CD4-positive, alpha-beta T cell treated with Interferon gamma for 1 hour (primary cell): ENCODE measurements around the gene WDR46.

Experiments used
- DNase-seq: peaks from one replicate; pipeline ENCODE4 v3.0.0-alpha.2; 2020

WDR46 gene

DNA sequence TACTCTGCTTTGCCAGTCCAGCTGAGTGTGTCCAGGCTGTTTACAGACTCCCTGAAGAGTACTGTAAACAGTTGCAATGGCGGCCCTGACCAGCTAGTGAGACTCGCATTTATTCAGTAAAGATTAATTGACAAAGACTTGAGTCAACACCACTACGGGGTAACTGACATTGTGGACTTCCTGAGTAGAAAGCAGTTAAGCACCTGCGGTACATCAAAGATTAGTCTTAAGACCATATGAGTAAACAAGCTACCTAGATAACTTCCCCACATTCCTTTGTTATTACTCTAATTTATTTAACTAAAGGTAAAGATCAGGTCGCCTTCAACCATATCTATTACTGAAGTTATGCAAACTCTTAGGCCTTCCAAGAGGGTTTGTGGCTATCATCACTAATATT, 30.0 kb downstream of the WDR46 start:
- DNase-seq = no peak

DNA sequence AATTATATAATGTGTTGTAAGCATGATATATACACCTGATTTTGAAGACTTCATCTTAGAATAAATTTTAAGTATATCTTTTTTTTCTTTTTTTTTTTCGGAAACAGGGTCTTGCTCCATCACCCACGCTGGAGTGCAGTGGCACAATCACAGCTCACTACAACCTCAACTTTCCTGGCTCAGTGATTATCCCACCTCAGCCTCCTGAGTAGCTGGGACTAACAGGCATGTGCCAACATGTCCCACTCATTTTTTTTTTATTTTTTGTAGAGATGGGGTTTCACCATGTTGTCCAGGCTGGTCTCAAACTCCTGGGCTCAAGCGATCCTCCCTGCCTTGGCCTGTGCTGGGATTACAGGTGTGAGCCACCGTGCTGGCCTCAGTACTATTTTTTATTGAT, 34.4 kb downstream of the WDR46 start:
- DNase-seq = no peak

DNA sequence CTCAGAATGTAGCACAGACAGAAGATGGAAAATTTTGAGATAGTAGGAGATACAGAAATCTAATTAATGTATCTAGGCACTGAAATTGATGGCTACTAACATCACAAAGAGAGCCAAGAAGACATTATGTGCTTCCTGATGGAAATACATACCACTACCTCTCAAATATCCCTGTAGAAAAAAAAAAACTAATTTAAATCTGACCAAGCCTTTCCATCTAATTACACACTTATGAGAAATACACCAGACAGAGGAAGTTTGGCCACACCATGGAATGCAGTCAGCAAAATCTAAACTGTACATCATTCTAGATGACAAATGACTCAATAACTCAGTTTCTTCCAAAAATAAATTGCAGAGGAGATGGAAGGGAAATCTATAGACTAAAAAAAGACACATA, 36.3 kb downstream of the WDR46 start:
- no peak for DNase-seq

DNA sequence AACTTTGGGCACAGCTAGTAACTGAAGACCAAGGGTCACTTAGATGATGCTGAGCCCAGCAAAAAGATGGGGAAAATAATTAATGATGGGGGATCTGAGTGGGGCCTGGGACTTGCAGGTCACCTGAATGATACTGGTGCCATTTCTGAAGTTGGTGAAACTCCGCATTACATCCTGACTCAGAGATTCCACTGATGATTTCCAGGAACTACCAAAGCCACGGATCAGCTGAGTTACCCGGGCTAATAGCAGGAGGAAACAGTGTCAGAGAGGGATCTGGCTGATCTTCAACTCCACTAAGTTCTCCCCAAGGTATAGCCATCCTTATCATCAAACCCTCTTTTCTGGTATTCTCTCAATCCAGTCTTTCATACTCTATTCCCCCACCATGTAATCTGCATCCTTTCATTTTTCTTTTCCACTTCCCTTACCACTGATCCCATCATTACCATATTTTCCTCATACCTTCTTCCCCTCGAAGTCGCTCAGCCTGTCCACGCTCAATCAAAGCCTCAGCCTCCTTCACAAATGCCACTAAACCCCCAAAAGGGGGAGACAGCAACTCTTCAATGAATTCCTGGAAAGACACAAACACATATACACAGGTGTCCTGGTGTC, 37.5 kb downstream of the WDR46 start:
- DNase-seq = no peak

DNA sequence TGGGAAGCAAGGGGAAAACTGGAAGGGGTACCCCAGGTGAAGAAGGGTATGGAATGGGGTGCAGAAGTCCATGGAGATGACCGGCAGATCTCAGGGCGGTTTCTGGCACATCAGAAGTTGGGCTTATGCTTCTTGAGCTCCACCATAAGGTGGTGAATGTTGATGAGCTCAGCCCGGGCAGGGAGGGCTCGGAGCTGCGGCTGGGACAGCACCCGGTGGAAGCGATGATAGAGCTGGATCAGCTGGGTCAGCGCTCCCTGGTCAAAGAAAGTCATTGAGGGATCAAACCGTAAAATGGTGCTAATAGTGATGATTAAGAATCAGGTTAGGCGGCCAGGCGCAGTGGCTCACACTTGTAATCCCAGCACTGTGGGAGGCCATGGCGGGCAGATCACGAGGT, 38.3 kb downstream of the WDR46 start:
- no peak for DNase-seq

DNA sequence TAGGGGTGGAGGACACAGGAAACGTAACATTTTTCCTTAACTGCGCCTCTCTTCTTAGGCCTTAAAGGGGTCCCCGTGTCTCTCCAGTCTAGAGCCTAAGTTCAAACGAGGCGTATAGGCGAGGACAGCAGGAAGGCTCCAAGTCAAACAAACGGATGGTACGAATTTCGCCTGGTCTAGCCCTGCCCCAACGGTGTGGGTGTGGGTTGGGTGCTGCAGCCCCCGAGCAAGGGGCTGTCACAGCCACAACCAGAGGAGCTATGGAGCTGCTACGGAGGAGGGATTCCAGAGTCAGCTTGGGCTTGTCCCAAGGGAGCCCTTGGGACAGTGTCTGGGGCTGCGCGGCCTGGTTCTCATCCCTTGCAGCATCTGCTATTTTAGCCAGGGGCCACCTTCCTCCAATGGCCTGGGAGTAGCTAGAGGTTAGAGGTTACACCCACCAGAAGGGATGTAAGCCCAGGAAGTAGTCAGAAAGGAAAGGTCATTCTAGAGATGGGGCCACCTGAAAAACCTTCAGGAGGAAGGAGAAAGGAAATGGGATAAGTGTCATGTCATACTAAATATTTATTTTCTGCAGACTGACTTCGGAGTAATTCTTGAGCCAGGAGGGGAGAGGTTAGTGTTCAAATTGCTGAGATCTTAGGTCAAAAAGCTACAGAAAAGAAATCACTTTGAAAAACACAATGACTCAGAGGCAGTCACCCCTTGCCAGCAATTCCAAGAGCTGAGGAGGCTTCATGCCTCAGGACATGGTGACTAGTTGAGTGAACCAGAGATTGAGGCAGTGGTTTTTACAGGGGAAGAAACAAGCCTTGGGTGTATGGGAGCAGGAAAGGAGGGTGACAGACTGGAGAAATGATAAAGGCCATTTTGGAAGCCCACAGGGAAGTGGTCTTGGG, 39.1 kb downstream of the WDR46 start:
- DNase-seq = no peak

DNA sequence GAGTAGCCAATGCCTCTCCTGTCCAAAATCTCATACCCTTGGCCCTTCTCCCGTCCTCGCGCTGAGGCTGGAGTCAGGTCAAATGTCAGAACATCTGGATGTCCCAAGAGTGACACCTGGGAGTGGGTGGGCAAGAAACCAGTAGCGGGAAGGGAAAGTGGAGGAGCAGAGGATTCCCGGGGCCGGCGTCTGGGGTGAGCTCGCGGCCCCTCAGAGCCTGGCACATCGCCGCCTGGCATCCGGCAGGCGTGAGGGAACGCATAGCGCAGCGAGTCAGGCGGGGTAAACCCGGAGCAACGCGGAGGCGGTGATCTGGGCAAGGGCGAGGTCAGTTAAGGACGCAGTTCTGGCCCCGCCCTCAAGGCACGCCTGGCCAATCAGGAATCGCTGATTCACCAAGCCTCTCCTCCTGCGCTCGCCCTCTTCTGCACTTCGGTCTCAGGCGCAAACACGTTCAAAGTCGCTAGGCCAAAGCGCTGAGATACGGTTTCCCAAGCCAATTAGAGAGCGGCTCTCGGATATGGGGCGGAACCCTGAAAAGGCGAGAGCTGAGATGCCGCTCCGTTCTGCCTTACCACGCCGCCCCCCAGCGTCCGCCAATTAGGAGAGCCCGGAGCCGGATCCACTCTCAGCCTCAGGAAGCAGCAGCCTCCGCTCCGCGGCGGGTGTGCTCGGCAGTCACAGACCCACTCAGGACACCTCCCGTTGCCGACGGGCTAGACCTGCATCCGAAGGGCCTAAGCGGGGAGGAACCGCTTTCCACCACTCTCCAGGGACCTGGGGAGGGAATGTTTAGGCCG, 39.9 kb downstream of the WDR46 start:
- peak; percentile 99 for DNase-seq

DNA sequence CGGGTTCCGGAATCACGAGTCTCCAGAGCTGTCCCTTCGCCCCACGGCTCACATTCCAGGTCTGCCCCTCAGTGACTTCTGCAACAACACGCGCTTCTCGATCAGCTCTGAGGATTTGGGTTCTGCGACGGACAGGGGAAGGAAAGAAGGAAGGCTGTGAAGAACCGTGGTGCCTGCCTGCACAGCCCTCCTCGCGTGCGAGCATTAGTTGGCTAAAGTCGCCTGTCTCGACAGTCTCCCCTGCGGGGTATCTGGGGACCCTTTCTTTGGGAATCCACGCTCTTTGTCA, 40.5 kb downstream of the WDR46 start:
- no peak for DNase-seq

DNA sequence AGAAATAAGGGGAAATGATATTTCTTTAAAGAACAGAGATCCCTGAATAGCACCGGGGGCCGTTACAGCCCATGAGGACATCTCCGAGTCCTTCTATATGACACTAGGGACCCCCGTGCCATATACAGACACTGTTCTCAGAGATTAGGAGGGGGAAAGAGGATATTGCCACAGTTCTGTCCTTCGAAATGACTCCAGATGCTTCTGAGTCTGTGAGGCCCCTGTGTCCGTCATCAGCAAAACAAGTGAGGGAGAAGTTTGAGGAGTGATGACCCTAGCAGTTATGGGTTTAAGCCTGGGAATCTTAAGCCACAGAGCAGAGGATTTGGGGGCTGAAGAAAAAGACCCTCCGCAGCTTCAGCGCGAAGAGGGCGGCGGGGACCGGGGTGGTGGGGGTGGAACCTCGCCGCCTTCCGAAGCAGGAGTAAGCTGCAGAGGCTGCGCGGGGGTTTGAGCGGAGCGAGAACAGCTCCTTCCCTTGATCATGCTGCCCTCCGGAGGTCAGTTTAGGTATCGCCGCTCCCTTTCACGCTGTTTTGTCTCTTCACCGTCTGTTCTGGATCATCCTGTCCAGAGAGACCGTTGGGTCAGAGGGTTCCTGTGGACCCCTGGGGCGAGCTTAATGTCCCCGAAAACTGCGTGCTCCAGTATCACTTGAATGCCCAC, 40.9 kb downstream of the WDR46 start:
- DNase-seq = peak; percentile 88

DNA sequence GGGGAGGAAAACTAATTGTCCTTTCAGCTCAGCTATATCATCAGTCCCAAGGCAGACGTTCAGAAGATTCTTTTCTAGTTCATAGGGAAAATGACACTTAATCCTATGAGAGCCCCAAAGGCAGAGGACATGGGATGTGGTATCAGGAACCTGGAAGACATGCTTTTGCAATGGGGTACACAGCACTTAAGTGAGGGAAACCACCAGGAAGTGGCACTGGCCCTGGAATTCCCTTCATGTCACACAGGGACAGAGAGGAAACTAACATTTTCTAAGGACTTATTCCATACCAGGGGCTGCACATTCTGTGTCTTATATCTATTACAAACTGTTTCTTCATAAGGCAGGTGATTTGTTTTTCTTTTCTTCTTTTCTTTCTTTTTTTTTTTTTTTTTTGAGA, 45.6 kb downstream of the WDR46 start:
- DNase-seq = no peak

DNA sequence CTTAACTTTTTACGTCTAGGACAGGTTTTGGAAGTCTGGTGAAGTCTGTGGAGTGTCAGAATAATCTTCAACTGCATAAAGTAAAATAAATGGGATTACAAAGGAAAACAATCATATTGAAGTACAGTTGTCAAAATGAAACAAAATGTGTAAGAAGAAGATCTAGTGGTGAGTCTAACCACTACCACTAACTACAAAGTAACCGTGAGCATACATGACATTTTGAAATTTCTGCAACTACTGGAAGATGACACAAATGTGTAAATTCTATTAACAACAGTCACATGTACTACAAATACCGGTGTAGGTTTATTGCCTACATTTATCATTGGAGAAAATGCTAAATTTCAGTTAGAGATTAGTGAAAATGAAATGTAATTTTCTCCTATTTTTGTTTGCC, 47.1 kb downstream of the WDR46 start:
- DNase-seq = no peak

DNA sequence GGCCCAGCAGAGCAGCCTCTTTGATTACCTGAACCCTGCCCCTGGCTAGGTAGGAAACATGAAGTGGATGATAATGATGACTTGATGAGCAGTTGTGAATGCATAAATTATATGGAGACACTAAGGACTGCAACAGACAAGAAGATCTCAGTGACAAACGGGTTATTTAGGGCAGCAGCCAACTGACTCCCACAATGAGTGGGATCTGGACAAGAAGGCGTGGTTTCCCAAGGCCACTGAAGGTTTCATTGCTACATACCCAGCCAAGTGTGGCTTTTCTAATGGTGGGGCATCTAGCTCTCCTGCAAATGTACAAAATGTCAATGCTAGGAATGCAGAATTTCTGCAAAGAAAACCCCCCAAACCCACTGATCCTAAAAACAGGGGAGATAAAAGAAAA, 51.3 kb downstream of the WDR46 start:
- no peak for DNase-seq

DNA sequence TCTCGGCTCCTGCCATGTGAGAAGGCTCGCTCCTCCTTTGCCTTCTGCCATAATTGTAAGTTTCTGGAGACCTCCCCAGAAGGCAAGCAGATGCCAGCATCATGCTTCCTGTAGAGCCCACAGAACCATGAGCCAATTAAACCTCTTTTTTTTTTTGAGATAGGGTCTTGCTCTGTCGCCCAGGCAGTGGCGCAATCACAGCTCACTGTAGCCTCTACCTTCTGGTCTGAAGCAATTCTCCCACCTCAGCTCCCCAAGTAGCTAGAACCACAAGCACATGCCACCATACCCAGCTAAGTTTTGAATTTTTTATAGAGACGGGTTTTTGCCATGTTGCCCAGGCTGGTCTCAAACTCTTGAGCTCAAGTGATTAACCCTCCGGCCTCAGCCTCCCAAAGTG, 52.2 kb downstream of the WDR46 start:
- no peak for DNase-seq

DNA sequence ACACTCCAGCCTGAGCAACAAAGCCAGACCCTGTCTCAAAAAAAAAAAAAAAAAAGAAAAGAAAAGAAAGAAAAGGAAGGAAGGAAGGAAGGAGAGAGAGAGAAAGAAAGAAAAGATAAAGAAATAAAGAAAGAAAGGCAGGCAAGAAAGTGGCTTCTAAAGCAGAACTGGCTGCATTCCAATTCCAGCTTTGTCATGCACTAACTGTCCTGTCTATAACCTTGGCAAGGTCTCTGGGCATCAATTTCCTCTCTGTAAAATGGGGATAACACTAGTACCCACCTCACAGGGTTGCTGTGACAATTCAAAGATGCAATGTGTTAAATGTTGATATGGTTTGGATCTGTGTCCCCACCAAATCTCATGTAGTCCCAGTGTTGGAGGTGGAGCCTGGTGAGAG, 52.7 kb downstream of the WDR46 start:
- no peak for DNase-seq

DNA sequence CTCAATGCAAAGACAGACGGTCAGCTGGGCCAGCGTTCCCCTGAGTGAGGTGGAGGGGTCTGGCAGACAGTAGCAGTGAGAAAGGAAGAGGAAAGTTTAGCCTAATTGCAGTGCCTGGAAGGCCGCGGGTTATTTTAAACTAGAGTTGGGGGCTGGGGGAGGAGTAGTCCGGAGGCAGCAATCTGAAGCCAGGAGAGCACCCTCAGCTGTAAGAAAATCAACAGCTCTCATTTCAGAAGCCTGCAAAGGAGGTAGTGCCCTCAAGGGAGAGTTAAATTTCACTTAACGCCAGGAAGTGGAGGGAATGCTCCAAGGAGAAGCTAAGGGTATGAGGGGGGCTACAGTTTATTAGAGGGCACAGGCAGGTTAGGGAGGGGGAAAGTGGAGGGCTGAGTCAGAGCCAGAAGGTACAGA, 53.8 kb downstream of the WDR46 start:
- DNase-seq = no peak
